Endothelial cell of umbilical vein (primary cell): ENCODE data around the gene SLC34A1.

ENCODE experiments used
- CTCF ChIP-seq, 2 donors: IDR thresholded peaks; 1 replicate in 1 of 2; 2 replicates in 1 of 2; pipeline ENCODE4 v1.5.1; 2011; ENCODE audit warnings: low read length in 2 of 2, mild to moderate bottlenecking in 2 of 2, moderate library complexity in 2 of 2, control low read depth in 1 of 2, inconsistent platforms in 1 of 2, low read depth in 1 of 2; ENCODE audit not compliant: insufficient read depth in 1 of 2; ENCODE audit errors: extremely low read depth in 1 of 2
- EZH2 ChIP-seq: IDR thresholded peaks from 2 replicates; pipeline ENCODE4 v1.6.1; 2012; ENCODE audit warnings: borderline replicate concordance, low read depth, mild to moderate bottlenecking, moderate library complexity, low read length, inconsistent platforms; ENCODE audit not compliant: severe bottlenecking
- FOS ChIP-seq: IDR thresholded peaks from 2 replicates; pipeline ENCODE4 v1.6.1; 2011; ENCODE audit warnings: mild to moderate bottlenecking, low read length, moderate library complexity, borderline replicate concordance; ENCODE audit not compliant: insufficient read depth
- GATA2 ChIP-seq: IDR thresholded peaks from 2 replicates; pipeline ENCODE4 v1.7.0; 2011; ENCODE audit warnings: low read depth, mild to moderate bottlenecking, moderate library complexity, mixed read lengths, low read length; ENCODE audit not compliant: insufficient read length, insufficient read depth
- JUN ChIP-seq: IDR thresholded peaks from 2 replicates; pipeline ENCODE4 v1.6.1; 2011; ENCODE audit warnings: borderline replicate concordance, low read depth; ENCODE audit not compliant: insufficient read length, insufficient read depth
- MYC ChIP-seq: IDR thresholded peaks from one replicate; pipeline ENCODE4 v1.6.1; 2011; ENCODE audit warnings: mild to moderate bottlenecking, low read depth, low read length
- POLR2A ChIP-seq: IDR thresholded peaks from 2 replicates; pipeline ENCODE4 v1.6.1; 2012; ENCODE audit warnings: low read depth, mild to moderate bottlenecking, control low read depth, low read length
- POLR2AphosphoS5 ChIP-seq: IDR thresholded peaks from 2 replicates; pipeline ENCODE4 v1.6.1; 2012; ENCODE audit warnings: low read depth, mild to moderate bottlenecking, control low read depth, low read length, moderate library complexity; ENCODE audit not compliant: insufficient read depth
- TF ChIP-seq, protein P1 (sequence below): IDR thresholded peaks from 2 replicates; pipeline ENCODE4 v1.6.1; 2011; ENCODE audit not compliant: insufficient read depth, insufficient read length

DNA sequence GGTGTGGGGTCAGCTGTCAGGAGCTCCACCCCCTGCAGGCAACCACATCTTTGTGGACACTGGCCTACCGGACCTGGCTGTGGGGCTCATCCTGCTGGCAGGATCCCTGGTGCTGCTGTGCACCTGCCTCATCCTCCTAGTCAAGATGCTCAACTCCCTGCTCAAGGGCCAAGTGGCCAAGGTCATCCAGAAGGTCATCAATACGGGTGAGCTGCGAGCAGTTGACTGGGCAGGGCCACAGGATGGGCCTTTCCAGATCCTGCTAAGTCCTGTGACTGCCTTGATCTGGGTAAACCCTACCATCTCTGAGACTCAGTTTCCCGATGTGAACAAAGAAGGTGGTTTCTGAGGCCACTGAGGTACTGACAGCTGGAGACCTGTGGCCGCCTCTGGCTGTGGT is 9.8 kb downstream of the SLC34A1 start:
- no peak for TF ChIP-seq POLR2AphosphoS5
- no peak for TF ChIP-seq CTCF (IDR thresholded peaks at IDR 0.05; ENCODE audit: extremely low read depth in 1 of 2, insufficient read depth in 1 of 2, low read depth in 1 of 2, low read length in 2 of 2)
- no peak for TF ChIP-seq FOS
- TF ChIP-seq, protein P1, sequence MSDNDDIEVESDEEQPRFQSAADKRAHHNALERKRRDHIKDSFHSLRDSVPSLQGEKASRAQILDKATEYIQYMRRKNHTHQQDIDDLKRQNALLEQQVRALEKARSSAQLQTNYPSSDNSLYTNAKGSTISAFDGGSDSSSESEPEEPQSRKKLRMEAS = no peak
- no peak for TF ChIP-seq MYC
- TF ChIP-seq POLR2A = no peak
- no peak for TF ChIP-seq JUN
- TF ChIP-seq EZH2 = no peak
- no peak for TF ChIP-seq GATA2
